ENCODE measurements around the gene FTCDNL1. TPM values are rescaled to one million over a fixed set of nuclear protein-coding genes. Genes with fewer than 3 reads are reported as not detected.

FTCDNL1 gene
- total RNA-seq, result 4.7 and 5.0 TPM in 2 replicates

- peaks cover 7% of the 10 kb centered on the region for H3K4me1 ChIP-seq (ENCODE audit: insufficient read depth, low read length)
- H3K4me2 ChIP-seq (ENCODE audit: insufficient read depth, low read length), result peak within 1 kb of the TSS; percentile 97
- DNase-seq (ENCODE audit: insufficient read length, low spot score, missing footprints), result peak; percentile 93
- H2AFZ ChIP-seq (ENCODE audit: low read length), result peak within 1 kb of the TSS; percentile 94
- no peaks in the 10 kb centered on the region for H3K9me3 ChIP-seq (ENCODE audit: low read depth, low read length)
- no peaks in the 10 kb centered on the region for H4K20me1 ChIP-seq (ENCODE audit: insufficient read depth, low read length)
- no peaks in the 10 kb centered on the region for H3K27me3 ChIP-seq (ENCODE audit: insufficient read depth, low read length)
- H3K36me3 ChIP-seq (ENCODE audit: insufficient read depth, low read length), result no peaks in the 10 kb centered on the region
- peak within 1 kb of the TSS; percentile 81 for H3K4me3 ChIP-seq (ENCODE audit: insufficient read depth, low read length)
- peak; percentile 63 for TF ChIP-seq CTCF (IDR thresholded peaks at IDR 0.05; ENCODE audit: extremely low read depth, low read depth, low read length)
- no peaks in the 10 kb centered on the region for H3K79me2 ChIP-seq (ENCODE audit: insufficient read depth, low read length)
- no peak within 1 kb of the TSS for H3K27ac ChIP-seq (ENCODE audit: low read depth, low read length)
Observed at GRCh38 chr2:199850718-199851500, at the start of gene FTCDNL1. TSS of gene FTCDNL1 (minus strand) at chr2:199851192. CDS start at chr2:199848962, 2,230 bp downstream.

GRCh38 chr2:199896617-199897016 is 45.6 kb upstream of the FTCDNL1 start:
- Histone ChIP-seq H3K27me3 (ENCODE audit: insufficient read depth, low read length) (no peaks in the 10 kb centered on the region), H3K79me2 (ENCODE audit: insufficient read depth, low read length) (no peaks in the 10 kb centered on the region), H3K4me3 (ENCODE audit: insufficient read depth, low read length) (no peak overlapping the region), H3K27ac (ENCODE audit: low read depth, low read length) (no peak overlapping the region), H2AFZ (ENCODE audit: low read length) (no peak overlapping the region), H3K9me3 (ENCODE audit: low read depth, low read length) (no peaks in the 10 kb centered on the region), H3K4me2 (ENCODE audit: insufficient read depth, low read length) (no peak overlapping the region), H4K20me1 (ENCODE audit: insufficient read depth, low read length) (no peaks in the 10 kb centered on the region), H3K36me3 (ENCODE audit: insufficient read depth, low read length) (no peaks in the 10 kb centered on the region), H3K4me1 (ENCODE audit: insufficient read depth, low read length) (no peaks in the 10 kb centered on the region)
- no peak for DNase-seq (ENCODE audit: insufficient read length, low spot score, missing footprints)
- TF ChIP-seq CTCF (IDR thresholded peaks at IDR 0.05; ENCODE audit: extremely low read depth, low read depth, low read length), result no peak

- no peaks in the 10 kb centered on the region for H3K36me3 ChIP-seq (ENCODE audit: insufficient read depth, low read length)
- no peak overlapping the region for H3K4me3 ChIP-seq (ENCODE audit: insufficient read depth, low read length)
- no peaks in the 10 kb centered on the region for H3K79me2 ChIP-seq (ENCODE audit: insufficient read depth, low read length)
- DNase-seq (ENCODE audit: insufficient read length, low spot score, missing footprints), result no peak
- no peaks in the 10 kb centered on the region for H3K9me3 ChIP-seq (ENCODE audit: low read depth, low read length)
- H3K4me2 ChIP-seq (ENCODE audit: insufficient read depth, low read length), result no peak overlapping the region
- no peaks in the 10 kb centered on the region for H3K27me3 ChIP-seq (ENCODE audit: insufficient read depth, low read length)
- H4K20me1 ChIP-seq (ENCODE audit: insufficient read depth, low read length), result no peaks in the 10 kb centered on the region
- H3K27ac ChIP-seq (ENCODE audit: low read depth, low read length), result no peak overlapping the region
- no peak overlapping the region for H2AFZ ChIP-seq (ENCODE audit: low read length)
- no peak for TF ChIP-seq CTCF (IDR thresholded peaks at IDR 0.05; ENCODE audit: extremely low read depth, low read depth, low read length)
- H3K4me1 ChIP-seq (ENCODE audit: insufficient read depth, low read length), result no peaks in the 10 kb centered on the region
Observed at GRCh38 chr2:199895406-199895805, 44.4 kb upstream of the FTCDNL1 start.

- no peak for DNase-seq (ENCODE audit: insufficient read length, low spot score, missing footprints)
- Histone ChIP-seq H4K20me1 (ENCODE audit: insufficient read depth, low read length) (no peaks in the 10 kb centered on the region), H3K4me2 (ENCODE audit: insufficient read depth, low read length) (no peak overlapping the region), H3K27ac (ENCODE audit: low read depth, low read length) (no peak overlapping the region), H3K9me3 (ENCODE audit: low read depth, low read length) (no peaks in the 10 kb centered on the region), H2AFZ (ENCODE audit: low read length) (no peak overlapping the region), H3K27me3 (ENCODE audit: insufficient read depth, low read length) (no peaks in the 10 kb centered on the region), H3K4me3 (ENCODE audit: insufficient read depth, low read length) (no peak overlapping the region), H3K4me1 (ENCODE audit: insufficient read depth, low read length) (no peaks in the 10 kb centered on the region), H3K36me3 (ENCODE audit: insufficient read depth, low read length) (no peaks in the 10 kb centered on the region), H3K79me2 (ENCODE audit: insufficient read depth, low read length) (no peaks in the 10 kb centered on the region)
- no peak for TF ChIP-seq CTCF (IDR thresholded peaks at IDR 0.05; ENCODE audit: extremely low read depth, low read depth, low read length)
Observed at GRCh38 chr2:199883474-199884212, 32.7 kb upstream of the FTCDNL1 start.

Data from osteoblast (primary cell).